Measurements from ENCODE around the gene HEXB.
"Not testable (repeated sequence)": the region's sequence is repeated elsewhere in the genome, so short reads cannot be mapped to it uniquely, and the experiment has no call there.

Gene HEXB

GRCh38 chr5:74660140-74660539 lies 24.9 kb upstream of the HEXB start:
- DNase-seq: no peak

GRCh38 chr5:74660873-74661272 lies 24.2 kb upstream of the HEXB start:
- DNase-seq: no peak

- DNase-seq: no peak
These were observed 20.5 kb upstream of the HEXB start for GRCh38 chr5:74664551-74664950.

GRCh38 chr5:74665273-74665672 lies 19.8 kb upstream of the HEXB start:
- DNase-seq: no peak

GRCh38 chr5:74665816-74666215 lies 19.2 kb upstream of the HEXB start:
- no peak for DNase-seq

GRCh38 chr5:74667396-74667795 lies 17.6 kb upstream of the HEXB start:
- DNase-seq: no peak

- no peak for DNase-seq
These were observed 15.2 kb upstream of the HEXB start for GRCh38 chr5:74669821-74670220.

GRCh38 chr5:74670396-74671038 lies 14.5 kb upstream of the HEXB start:
- no peak for DNase-seq

GRCh38 chr5:74672215-74672877 lies 12.7 kb upstream of the HEXB start:
- DNase-seq: no peak

GRCh38 chr5:74673011-74673790 lies 11.8 kb upstream of the HEXB start:
- DNase-seq: no peak

- DNase-seq: not testable (repeated sequence)
These were observed 8.6 kb upstream of the HEXB start for GRCh38 chr5:74676466-74676865.

- not testable (repeated sequence) for DNase-seq
These were observed 6.9 kb upstream of the HEXB start for GRCh38 chr5:74678123-74678522.

GRCh38 chr5:74679300-74679699 lies 5.7 kb upstream of the HEXB start:
- not testable (repeated sequence) for DNase-seq

GRCh38 chr5:74679966-74680365 lies 5.1 kb upstream of the HEXB start:
- DNase-seq: no peak

- DNase-seq: no peak
These were observed 1.1 kb downstream of the HEXB start for GRCh38 chr5:74685979-74686631.

- no peak for DNase-seq
These were observed 2.1 kb downstream of the HEXB start for GRCh38 chr5:74686962-74687751.

GRCh38 chr5:74693191-74693590 lies 8.2 kb downstream of the HEXB start:
- no peak for DNase-seq

- no peak for DNase-seq
These were observed 32.6 kb downstream of the HEXB start for GRCh38 chr5:74717596-74717995.

- no peak for DNase-seq
These were observed 37.2 kb downstream of the HEXB start for GRCh38 chr5:74722271-74722670.

- no peak for DNase-seq
These were observed 40.3 kb downstream of the HEXB start for GRCh38 chr5:74725331-74725730.

- no peak for DNase-seq
These were observed 51.7 kb downstream of the HEXB start for GRCh38 chr5:74736759-74737158.

GRCh38 chr5:74738406-74738805 lies 53.4 kb downstream of the HEXB start:
- DNase-seq: no peak

- DNase-seq: not testable (repeated sequence)
These were observed 63.7 kb downstream of the HEXB start for GRCh38 chr5:74748742-74749141.

Data from left hindlimb (tissue), 1 donor.